ENCODE measurements around the gene ZNF550. TPM values are rescaled to one million over a fixed set of nuclear protein-coding genes. Genes with fewer than 3 reads are reported as not detected.
A peak's percentile ranks its signal among the peaks of the same experiment; 100 is the strongest.
"Not testable (repeated sequence)": the region's sequence is repeated elsewhere in the genome, so short reads cannot be mapped to it uniquely, and the experiment has no call there.

The ZNF550 gene
- total and polyA plus RNA-seq, 2 donors (not counting 3 experiments of a cell fraction or from before 2014, with no cell fraction given): 2.0 to 8.4 TPM

DNA sequence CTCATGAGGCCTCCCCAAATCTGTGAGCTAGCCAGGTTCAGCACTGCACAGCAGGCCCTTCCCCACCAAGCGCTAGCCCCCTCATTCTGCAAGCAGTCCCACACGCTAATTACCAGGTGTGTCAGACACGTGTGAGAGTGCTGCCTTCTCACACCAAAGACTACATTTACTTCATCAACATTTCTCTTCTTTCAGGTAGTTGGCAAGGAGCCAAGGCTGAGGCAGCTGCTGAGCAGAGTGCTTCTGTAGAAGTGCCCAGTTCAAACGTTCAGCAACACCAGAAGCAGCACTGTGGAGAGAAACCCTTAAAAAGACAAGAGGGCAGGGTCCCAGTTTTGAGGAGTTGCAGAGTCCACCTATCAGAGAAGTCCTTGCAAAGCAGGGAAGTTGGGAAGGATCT, 53.5 kb downstream of the ZNF550 start:
- Histone ChIP-seq H3K9me3 (replicated peaks; ENCODE audit: control insufficient read depth, insufficient read depth, low read length) (peaks cover 4% of the 10 kb centered on the region), H3K4me3 (replicated peaks in 1 of 3; ENCODE audit: insufficient read depth in 1 of 3, low read depth in 1 of 3, low read length in 3 of 3) (no peak overlapping the region), H3K27ac (ENCODE audit: insufficient read depth, low read depth, low read length) (no peak overlapping the region), H2AFZ (ENCODE audit: low read depth, low read length) (no peak overlapping the region), H4K20me1 (replicated peaks; ENCODE audit: control insufficient read depth, extremely low read depth, insufficient read depth, low read length) (no peaks in the 10 kb centered on the region), H3K4me2 (ENCODE audit: insufficient read depth, low read length) (no peak overlapping the region), H3K9me1 (replicated peaks; ENCODE audit: control insufficient read depth, extremely low read depth, insufficient read depth, low read length) (no peaks in the 10 kb centered on the region), H3K36me3 (ENCODE audit: control insufficient read depth in 2 of 2, extremely low read depth in 1 of 2, insufficient read depth in 2 of 2, low read length in 2 of 2) (peaks cover 3 to 25% of the 10 kb centered on the region in 2 experiments), H3K4me1 (ENCODE audit: control insufficient read depth, extremely low read depth, insufficient read depth, low read length) (no peaks in the 10 kb centered on the region), H3K79me2 (ENCODE audit: control insufficient read depth, insufficient read depth, low read length) (peaks cover 4% of the 10 kb centered on the region), H3K9ac (replicated peaks; ENCODE audit: extremely low read depth, insufficient read depth, low read length) (no peak overlapping the region), H3K27me3 (ENCODE audit: control insufficient read depth in 2 of 2, insufficient read depth in 2 of 2, low read length in 2 of 2) (no peaks in the 10 kb centered on the region)
- no peak for FAIRE-seq
- TF ChIP-seq MYC (IDR thresholded peaks at IDR 0.05; ENCODE audit: low read depth, low read length) (no peak), POLR2A (IDR thresholded peaks at IDR 0.05; ENCODE audit: low read depth, low read length) (no peak), POLR2AphosphoS5 (IDR thresholded peaks at IDR 0.05; ENCODE audit: insufficient read depth, low read depth, low read length) (no peak), JUN (IDR thresholded peaks at IDR 0.05; ENCODE audit: borderline replicate concordance, insufficient read depth, insufficient read length, low read depth) (no peak), FOS (IDR thresholded peaks at IDR 0.05; ENCODE audit: borderline replicate concordance, insufficient read depth, low read length) (no peak)
- ChIA-PET POLR2A (no interaction called here), CTCF (no interaction called here)
- no TSS peak for BruUV-seq (replicated peaks)
- intact Hi-C loops (cut with micrococcal nuclease) (no loop called here), dilution Hi-C loops (cut with MboI; ENCODE audit: extremely low pct_ligation_motif_present, low sequenced_read_pairs) (no loop called here)
- DNase-seq (ENCODE audit: low read depth, low spot score): no peak

DNA sequence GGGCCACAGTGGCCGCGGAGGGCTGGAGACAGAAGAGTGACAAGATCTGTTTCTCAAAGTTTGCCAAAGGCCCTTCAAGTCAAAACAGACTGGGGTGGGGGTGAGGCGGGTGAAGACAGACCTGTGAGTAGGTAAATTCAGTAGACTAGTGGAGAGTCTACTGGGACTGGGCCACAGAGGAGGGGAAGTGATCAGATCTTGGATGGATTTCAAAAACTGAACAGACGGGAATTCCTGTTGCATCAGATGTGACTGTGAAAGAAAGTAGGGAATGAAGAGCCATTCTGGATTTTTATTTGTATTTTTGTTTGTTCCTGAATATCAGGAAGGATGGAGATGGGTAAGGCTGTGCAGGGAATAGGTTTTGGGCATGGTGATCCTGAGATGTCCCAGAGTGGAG, 59.3 kb downstream of the ZNF550 start:
- POLR2A ChIA-PET; H3K79me2 ChIP-seq (ENCODE audit: control insufficient read depth, insufficient read depth, low read length); H2AFZ ChIP-seq (ENCODE audit: low read depth, low read length); H3K36me3 ChIP-seq (ENCODE audit: control insufficient read depth in 2 of 2, extremely low read depth in 1 of 2, insufficient read depth in 2 of 2, low read length in 2 of 2); H4K20me1 ChIP-seq (replicated peaks; ENCODE audit: control insufficient read depth, extremely low read depth, insufficient read depth, low read length); BruUV-seq (replicated peaks); DNase-seq (ENCODE audit: low read depth, low spot score); intact Hi-C loops (cut with micrococcal nuclease); H3K4me1 ChIP-seq (ENCODE audit: control insufficient read depth, extremely low read depth, insufficient read depth, low read length); H3K27me3 ChIP-seq (ENCODE audit: control insufficient read depth in 2 of 2, insufficient read depth in 2 of 2, low read length in 2 of 2); H3K9ac ChIP-seq (replicated peaks; ENCODE audit: extremely low read depth, insufficient read depth, low read length); H3K9me1 ChIP-seq (replicated peaks; ENCODE audit: control insufficient read depth, extremely low read depth, insufficient read depth, low read length); H3K9me3 ChIP-seq (replicated peaks; ENCODE audit: control insufficient read depth, insufficient read depth, low read length); dilution Hi-C loops (cut with MboI; ENCODE audit: extremely low pct_ligation_motif_present, low sequenced_read_pairs); H3K27ac ChIP-seq (ENCODE audit: insufficient read depth, low read depth, low read length): not testable (repeated sequence)
- FAIRE-seq: peak; percentile 83
- peak overlapping the region; percentile 77 for H3K4me2 ChIP-seq (ENCODE audit: insufficient read depth, low read length)
- H3K4me3 ChIP-seq (replicated peaks in 1 of 3; ENCODE audit: insufficient read depth in 1 of 3, low read depth in 1 of 3, low read length in 3 of 3): peak overlapping the region; percentile 8 to 44 (median 17)
- CTCF ChIA-PET: interaction anchor here (1.0 kb wide), 1 partner anchor 23 kb away, joined by 4 read pairs; the partner anchor contains the start of gene ZNF772

Measured in endothelial cell of umbilical vein (primary cell).